Umbilical cord (tissue), 2 donors: ENCODE data around the gene CYS1. TPM values are rescaled to one million over a fixed set of nuclear protein-coding genes. Genes with fewer than 3 reads are reported as not detected.
"Not testable (repeated sequence)": the region's sequence is repeated elsewhere in the genome, so short reads cannot be mapped to it uniquely, and the experiment has no call there.

ENCODE experiments used
- DNase-seq: peaks from one replicate; pipeline ENCODE4 v3.0.0-alpha.2; 2015; ENCODE audit warnings: low spot score
- total RNA-seq: library from RNA; depleted of rRNA; stranded (reverse); fragments of >200 nt; gene quantifications from one replicate; pipeline ENCODE4 v1.2.3, GENCODE V29; 2014; ENCODE audit warnings: low replicate concordance; ENCODE audit not compliant: insufficient read depth

Gene CYS1
- total RNA-seq, 1 donor from 2014 or later: 13.2 TPM

DNA sequence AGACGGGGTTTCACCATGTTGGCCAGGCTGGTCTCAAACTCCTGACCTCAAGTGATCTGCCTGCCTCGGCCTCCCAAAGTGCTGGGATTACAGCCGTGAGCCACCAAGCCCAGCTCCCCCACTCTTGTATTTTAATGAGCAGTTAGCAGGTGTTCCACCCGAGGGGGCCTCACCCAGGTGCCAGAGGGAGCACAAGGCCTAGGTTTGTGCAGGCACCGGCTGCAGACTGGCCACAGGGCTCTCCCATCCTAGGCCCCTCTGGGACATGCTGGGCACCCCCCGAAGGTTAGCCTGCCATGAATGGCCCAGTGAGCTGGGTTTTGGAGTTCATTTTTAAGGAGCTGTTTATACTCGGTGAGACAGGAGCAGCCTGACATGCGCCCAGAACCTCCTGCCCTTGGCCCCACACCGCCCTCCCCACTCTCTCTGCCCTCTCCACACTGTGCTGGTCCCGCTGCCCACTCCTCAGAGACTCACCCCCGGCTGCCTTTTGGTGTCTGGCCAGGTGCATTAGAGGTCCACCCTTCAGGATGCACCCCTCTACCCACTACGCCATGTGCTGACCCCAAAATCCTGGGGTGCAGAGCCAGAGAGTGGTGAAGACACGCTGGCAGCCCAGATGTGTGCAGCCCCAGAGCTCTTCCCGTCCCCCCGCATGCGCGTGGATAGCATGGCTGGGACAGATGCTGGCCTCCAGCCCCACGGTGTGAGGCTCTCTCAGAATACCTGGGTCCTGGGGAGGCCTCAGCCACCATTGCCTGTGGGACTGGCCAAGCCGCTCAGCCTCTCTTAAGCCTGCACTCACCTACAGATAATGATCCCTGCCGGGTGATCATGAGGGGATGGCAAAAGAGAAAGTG, 48.1 kb downstream of the CYS1 start:
- no peak for DNase-seq

- not testable (repeated sequence) for DNase-seq
These were observed 49.4 kb downstream of the CYS1 start for GRCh38 chr2:10030798-10031197.

GRCh38 chr2:10030311-10030736, 49.9 kb downstream of the CYS1 start:
- DNase-seq: peak; percentile 61

GRCh38 chr2:10029875-10030223, 50.4 kb downstream of the CYS1 start:
- DNase-seq: no peak

DNA sequence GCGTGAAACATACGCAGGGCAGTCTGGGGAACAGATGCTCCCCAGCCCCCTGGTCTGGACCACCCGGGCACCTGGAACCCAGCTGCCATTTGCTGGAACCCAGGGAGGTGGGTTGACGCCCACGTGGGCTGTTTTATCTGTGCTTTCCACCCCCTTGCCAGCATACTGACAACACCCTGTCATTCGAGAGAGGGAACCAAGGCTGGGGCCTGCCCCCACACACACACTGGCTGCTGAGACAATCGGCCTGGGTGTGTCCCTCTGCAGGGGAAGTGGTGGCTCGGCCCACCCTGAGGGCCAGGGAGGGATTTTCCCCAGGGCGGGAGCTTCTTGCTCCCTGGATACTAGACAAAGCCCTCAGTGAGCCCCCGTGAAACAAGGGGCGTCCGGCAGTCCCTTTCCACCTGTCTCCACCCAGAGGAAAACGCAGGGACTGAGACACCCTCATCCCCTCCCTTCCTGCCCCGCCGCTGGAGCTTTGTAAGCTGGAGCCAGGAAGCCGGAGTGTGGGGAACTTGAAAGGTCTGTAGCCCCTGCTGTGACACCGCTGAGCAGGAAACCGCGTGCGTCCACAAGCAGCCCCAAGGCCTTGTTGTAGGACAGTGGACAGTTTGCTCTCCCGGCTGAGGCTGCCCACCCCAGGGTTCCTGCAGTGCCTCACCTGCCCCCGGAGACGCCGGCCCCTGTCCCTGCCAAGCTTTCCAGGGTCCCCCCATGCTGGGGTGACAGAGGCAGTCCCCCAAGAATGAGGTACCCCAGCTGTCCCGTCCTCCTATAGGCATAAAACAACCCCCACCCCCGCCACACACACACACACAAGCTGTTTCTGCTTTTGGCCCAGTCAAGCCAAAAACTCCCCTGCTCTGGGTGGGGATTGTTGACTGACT, 51.0 kb downstream of the CYS1 start:
- peak; percentile 58 for DNase-seq

- no peak for DNase-seq
These were observed 51.7 kb downstream of the CYS1 start for GRCh38 chr2:10028407-10028987.

GRCh38 chr2:10027660-10028330, 52.4 kb downstream of the CYS1 start:
- DNase-seq: no peak

GRCh38 chr2:10026940-10027569, 53.2 kb downstream of the CYS1 start:
- no peak for DNase-seq

DNA sequence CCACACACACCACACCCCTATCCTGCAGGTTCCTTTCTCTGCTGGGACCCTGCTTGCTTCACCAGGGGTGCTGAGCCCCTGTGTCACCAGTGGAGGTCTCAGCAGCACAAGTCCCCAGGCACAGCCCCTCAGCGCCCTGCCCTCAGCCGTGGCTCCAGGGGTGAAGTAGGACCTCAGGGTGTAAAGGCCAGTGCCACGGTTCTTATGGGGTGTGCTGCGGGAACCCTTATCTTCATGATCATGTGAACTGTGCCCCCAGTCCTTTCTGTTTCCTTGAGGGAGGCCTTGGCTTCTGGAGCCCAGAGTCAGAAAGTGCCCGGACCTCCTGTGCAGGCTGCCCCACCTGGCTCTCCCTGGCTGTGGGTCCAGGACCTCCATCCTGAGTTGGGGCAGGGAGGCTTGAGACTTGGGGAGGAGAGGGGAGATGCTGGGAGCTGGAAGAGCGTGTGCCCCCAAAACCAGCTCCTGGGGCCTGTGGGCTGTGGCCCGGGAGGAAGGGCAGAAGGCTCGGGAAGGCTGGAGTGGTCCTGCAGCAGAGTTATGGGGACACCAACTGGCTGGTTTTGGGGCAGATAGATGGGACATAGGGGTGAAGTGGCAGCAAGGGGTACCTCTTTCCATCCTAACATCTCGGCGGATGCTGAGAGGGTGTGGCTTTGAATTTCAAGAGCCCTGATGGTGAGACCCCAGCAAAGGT, 57.1 kb downstream of the CYS1 start:
- no peak for DNase-seq

DNA sequence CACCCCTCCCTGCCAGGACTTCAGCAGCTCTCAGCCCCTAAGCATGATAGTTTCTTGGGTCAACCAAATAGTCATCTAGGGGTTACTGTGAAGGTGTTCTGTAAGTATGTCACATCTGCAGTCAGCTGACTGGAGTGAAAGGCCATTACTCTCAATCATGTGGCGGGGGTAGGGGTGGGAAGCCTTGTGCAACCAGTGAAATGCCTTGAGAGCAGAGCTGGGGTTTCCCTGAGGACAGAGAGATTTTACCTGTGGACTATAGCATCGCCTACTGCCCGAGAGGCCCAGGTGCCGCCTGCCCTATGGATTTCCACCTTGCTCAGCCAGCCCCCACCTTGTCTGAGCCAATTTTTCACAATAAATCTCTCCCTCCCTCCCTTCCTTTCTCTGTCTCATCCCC, 57.8 kb downstream of the CYS1 start:
- DNase-seq: no peak

DNA sequence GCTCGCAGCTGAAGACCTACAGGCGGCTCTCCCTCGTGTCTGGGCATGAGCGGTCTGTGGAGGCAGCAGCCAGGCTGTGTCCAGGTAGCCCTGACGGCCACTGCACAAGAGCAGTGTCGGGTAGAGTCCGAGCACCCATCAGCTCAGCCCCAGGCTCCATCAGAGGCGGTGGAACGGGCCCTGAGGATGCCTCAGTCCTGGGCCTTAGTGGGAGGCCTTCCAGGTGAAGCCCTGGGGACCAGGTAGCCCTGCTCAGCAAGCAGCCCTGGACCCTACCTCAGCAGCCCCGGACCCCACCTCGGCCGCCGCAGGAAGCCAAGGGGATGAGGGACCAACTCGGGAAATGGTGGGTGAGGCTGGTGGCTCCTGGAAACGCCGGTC, 58.2 kb downstream of the CYS1 start:
- DNase-seq: no peak

- no peak for DNase-seq
These were observed 60.4 kb downstream of the CYS1 start for GRCh38 chr2:10019602-10020400.

DNA sequence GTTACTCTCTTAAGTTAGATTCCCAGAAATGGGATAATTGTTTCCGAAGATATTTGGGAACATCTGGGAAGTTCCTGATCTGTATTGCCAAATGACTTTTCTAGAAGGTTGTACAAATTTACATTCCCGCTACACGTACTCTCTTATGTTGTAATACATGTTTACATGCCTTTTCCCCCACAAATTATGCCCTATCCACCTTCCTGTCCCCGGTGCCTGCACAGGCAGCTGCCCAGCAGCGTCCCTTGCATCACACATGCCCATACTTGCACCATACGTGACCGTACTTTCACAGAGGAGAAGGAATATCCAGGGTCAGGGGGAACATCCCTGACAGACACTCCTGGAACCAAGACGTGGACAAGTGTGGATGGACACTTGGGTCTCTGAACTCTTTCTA, 61.0 kb downstream of the CYS1 start:
- peak; percentile 23 for DNase-seq

GRCh38 chr2:10017313-10017941, 62.8 kb downstream of the CYS1 start:
- DNase-seq: no peak

DNA sequence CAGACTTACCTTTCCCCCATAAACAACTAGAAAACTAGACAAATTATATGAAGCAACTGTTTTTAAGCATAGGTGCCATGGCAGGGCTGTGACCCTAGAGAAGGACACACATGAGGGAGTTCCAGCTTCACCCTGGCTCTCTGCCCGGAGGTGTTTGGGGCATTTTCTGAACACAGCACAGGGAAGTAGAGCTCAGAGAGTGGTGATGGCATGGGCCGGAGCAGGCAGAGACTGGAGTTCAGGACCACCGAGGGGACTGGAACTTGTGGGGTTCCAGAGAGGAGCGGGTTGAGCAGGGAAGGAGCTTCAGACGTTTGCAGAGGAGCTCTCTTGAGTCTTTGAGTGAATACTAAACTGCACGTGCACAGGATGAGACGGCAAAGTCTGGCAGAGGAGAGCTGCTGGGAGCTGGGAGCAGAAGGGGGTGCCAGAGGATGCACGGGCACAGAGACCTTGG, 63.4 kb downstream of the CYS1 start:
- no peak for DNase-seq

DNA sequence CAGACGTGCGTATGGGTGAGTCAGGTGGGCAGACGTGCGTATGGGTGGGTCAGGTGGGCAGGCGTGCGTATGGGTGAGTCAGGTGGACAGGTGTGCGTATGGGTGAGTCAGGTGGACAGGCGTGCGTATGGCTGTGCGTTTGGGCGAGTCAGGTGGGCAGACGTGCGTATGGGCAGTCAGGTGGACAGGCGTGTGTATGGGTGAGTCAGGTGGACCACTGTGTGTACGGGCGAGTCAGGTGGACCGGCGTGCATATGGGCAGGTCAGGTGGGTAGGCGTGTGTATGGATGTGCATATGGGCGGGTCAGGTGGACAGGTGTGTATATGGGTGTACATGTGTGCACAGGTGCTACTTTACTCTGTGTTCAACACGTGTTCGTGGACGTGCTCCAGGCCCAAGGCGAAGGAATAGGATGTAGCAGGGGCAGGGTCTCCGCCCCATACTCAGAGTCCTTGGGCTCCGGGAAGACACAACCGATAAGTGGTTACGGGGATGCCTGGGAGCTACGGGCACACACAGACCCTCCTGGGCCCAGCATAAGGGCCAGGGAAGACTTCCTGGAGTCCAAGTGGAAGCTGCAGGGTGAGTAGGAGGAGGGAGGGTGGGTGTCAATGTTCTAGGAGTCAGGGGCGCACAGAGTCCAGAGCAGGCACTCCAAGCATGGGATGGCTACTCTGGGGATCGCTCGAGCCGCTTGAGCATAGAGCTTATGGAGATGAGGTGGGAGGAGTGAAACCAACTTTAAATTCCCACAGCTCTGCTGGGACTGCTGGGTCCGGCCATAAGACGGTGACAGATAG, 64.0 kb downstream of the CYS1 start:
- DNase-seq: no peak

- not testable (repeated sequence) for DNase-seq
These were observed 64.7 kb downstream of the CYS1 start for GRCh38 chr2:10015376-10015989.
